ENCODE results near the gene TVP23B.

TVP23B gene

DNA sequence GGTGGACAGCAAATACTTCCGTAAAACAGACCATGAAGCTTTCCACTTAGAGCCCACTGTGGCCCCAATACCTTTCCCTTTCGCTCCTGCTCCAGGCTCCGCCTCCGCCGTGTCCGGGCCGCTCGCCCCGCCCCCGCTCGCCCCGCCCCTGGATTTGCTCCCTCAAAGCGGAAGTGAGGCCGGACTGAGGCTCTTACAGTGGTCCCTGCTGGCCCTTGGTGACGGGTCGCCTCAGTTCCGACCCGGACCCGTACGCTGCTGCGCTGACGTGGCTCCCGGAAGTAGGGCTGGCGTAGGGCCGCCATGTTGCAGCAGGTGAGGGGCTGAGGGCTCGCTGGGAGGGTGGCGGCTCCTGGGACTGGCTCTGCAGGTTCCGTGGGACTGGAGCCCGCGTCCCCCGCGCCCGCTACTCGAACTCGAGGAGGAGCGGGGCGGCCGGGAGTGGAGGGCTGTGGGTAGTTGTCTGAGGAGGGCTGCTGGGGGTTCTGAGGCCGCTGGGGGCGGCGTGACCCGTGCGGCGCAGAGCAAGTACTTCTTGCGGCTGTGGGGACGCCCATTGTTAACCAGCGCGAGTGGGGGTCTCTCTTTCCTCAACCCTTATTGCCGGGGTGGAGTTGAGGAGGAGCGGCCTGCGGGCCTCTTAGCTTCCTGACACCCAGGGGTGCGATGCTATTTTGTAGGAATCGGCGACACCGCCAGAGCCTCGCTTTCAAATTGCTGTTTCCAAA is at the start of gene TVP23B (continued):
- TF ChIP-seq, protein P1, sequence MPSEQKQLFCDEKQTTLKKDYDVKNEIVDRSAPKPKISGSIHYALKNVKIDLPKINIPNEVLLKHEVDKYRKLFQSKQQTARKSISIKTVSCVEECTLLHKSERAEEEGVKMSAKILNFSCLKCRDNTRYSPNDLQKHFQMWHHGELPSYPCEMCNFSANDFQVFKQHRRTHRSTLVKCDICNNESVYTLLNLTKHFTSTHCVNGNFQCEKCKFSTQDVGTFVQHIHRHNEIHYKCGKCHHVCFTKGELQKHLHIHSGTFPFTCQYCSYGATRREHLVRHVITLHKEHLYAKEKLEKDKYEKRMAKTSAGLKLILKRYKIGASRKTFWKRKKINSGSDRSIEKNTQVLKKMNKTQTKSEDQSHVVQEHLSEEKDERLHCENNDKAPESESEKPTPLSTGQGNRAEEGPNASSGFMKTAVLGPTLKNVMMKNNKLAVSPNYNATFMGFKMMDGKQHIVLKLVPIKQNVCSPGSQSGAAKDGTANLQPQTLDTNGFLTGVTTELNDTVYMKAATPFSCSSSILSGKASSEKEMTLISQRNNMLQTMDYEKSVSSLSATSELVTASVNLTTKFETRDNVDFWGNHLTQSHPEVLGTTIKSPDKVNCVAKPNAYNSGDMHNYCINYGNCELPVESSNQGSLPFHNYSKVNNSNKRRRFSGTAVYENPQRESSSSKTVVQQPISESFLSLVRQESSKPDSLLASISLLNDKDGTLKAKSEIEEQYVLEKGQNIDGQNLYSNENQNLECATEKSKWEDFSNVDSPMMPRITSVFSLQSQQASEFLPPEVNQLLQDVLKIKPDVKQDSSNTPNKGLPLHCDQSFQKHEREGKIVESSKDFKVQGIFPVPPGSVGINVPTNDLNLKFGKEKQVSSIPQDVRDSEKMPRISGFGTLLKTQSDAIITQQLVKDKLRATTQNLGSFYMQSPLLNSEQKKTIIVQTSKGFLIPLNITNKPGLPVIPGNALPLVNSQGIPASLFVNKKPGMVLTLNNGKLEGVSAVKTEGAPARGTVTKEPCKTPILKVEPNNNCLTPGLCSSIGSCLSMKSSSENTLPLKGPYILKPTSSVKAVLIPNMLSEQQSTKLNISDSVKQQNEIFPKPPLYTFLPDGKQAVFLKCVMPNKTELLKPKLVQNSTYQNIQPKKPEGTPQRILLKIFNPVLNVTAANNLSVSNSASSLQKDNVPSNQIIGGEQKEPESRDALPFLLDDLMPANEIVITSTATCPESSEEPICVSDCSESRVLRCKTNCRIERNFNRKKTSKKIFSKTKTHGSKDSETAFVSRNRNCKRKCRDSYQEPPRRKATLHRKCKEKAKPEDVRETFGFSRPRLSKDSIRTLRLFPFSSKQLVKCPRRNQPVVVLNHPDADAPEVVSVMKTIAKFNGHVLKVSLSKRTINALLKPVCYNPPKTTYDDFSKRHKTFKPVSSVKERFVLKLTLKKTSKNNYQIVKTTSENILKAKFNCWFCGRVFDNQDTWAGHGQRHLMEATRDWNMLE (tag by site-specific recombination; conservative IDR thresholded peaks at IDR 0.05; ENCODE audit: low read depth) = peak; percentile 50
- TF ChIP-seq ZBTB20 (tag by site-specific recombination; IDR thresholded peaks at IDR 0.05) (peak; percentile 27; the same call in 1 of the 2 replicates), ZSCAN30 (tag by site-specific recombination; IDR thresholded peaks at IDR 0.05) (peak; percentile 93), KLF16 (tag by site-specific recombination; IDR thresholded peaks at IDR 0.05) (peak; percentile 74; the same call in 1 of the 2 replicates), ZNF335 (tag by site-specific recombination; conservative IDR thresholded peaks at IDR 0.05) (0 out of 2 replicates have a peak, but pooled peaks have one; percentile 26), SP7 (tag by site-specific recombination; IDR thresholded peaks at IDR 0.05) (peak; percentile 83), ZNF639 (tag by site-specific recombination; IDR thresholded peaks at IDR 0.05) (peak; percentile 76), ZNF660 (tag by site-specific recombination; IDR thresholded peaks at IDR 0.05) (peak; percentile 97), EGR2 (tag by site-specific recombination; IDR thresholded peaks at IDR 0.05; ENCODE audit: low read depth) (peak; percentile 41; the same call in 1 of the 2 replicates), KLF17 (tag by site-specific recombination; IDR thresholded peaks at IDR 0.05) (peak; percentile 92), ZNF324 (tag by site-specific recombination; IDR thresholded peaks at IDR 0.05) (peak; percentile 68), ZNF341 (tag by site-specific recombination; IDR thresholded peaks at IDR 0.05; ENCODE audit: low read depth) (peak; percentile 60), ZNF501 (tag by site-specific recombination; IDR thresholded peaks at IDR 0.05) (peak; percentile 97), BCL11B (tag by site-specific recombination; IDR thresholded peaks at IDR 0.05; ENCODE audit: low read depth) (0 out of 2 replicates have a peak, but pooled peaks have one; percentile 31), KLF9 (tag by site-specific recombination; IDR thresholded peaks at IDR 0.05; ENCODE audit: low read depth) (peak; percentile 74), KLF1 (tag by site-specific recombination; IDR thresholded peaks at IDR 0.05) (peak; percentile 29; the same call in 1 of the 2 replicates)
- TF ChIP-seq, protein P2, sequence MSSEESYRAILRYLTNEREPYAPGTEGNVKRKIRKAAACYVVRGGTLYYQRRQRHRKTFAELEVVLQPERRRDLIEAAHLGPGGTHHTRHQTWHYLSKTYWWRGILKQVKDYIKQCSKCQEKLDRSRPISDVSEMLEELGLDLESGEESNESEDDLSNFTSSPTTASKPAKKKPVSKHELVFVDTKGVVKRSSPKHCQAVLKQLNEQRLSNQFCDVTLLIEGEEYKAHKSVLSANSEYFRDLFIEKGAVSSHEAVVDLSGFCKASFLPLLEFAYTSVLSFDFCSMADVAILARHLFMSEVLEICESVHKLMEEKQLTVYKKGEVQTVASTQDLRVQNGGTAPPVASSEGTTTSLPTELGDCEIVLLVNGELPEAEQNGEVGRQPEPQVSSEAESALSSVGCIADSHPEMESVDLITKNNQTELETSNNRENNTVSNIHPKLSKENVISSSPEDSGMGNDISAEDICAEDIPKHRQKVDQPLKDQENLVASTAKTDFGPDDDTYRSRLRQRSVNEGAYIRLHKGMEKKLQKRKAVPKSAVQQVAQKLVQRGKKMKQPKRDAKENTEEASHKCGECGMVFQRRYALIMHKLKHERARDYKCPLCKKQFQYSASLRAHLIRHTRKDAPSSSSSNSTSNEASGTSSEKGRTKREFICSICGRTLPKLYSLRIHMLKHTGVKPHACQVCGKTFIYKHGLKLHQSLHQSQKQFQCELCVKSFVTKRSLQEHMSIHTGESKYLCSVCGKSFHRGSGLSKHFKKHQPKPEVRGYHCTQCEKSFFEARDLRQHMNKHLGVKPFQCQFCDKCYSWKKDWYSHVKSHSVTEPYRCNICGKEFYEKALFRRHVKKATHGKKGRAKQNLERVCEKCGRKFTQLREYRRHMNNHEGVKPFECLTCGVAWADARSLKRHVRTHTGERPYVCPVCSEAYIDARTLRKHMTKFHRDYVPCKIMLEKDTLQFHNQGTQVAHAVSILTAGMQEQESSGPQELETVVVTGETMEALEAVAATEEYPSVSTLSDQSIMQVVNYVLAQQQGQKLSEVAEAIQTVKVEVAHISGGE (tag by site-specific recombination; conservative IDR thresholded peaks at IDR 0.05; ENCODE audit: low read depth) = peak; percentile 99
- TF ChIP-seq, protein P3, sequence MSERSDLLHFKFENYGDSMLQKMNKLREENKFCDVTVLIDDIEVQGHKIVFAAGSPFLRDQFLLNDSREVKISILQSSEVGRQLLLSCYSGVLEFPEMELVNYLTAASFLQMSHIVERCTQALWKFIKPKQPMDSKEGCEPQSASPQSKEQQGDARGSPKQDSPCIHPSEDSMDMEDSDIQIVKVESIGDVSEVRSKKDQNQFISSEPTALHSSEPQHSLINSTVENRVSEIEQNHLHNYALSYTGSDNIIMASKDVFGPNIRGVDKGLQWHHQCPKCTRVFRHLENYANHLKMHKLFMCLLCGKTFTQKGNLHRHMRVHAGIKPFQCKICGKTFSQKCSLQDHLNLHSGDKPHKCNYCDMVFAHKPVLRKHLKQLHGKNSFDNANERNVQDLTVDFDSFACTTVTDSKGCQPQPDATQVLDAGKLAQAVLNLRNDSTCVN (tag by site-specific recombination; optimal IDR thresholded peaks at IDR 0.05) = peak; percentile 50
- TF ChIP-seq, protein P4, sequence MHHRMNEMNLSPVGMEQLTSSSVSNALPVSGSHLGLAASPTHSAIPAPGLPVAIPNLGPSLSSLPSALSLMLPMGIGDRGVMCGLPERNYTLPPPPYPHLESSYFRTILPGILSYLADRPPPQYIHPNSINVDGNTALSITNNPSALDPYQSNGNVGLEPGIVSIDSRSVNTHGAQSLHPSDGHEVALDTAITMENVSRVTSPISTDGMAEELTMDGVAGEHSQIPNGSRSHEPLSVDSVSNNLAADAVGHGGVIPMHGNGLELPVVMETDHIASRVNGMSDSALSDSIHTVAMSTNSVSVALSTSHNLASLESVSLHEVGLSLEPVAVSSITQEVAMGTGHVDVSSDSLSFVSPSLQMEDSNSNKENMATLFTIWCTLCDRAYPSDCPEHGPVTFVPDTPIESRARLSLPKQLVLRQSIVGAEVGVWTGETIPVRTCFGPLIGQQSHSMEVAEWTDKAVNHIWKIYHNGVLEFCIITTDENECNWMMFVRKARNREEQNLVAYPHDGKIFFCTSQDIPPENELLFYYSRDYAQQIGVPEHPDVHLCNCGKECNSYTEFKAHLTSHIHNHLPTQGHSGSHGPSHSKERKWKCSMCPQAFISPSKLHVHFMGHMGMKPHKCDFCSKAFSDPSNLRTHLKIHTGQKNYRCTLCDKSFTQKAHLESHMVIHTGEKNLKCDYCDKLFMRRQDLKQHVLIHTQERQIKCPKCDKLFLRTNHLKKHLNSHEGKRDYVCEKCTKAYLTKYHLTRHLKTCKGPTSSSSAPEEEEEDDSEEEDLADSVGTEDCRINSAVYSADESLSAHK (tag by site-specific recombination; IDR thresholded peaks at IDR 0.05) = peak; percentile 34; the same call in 1 of the 2 replicates
- TF ChIP-seq, protein P5, sequence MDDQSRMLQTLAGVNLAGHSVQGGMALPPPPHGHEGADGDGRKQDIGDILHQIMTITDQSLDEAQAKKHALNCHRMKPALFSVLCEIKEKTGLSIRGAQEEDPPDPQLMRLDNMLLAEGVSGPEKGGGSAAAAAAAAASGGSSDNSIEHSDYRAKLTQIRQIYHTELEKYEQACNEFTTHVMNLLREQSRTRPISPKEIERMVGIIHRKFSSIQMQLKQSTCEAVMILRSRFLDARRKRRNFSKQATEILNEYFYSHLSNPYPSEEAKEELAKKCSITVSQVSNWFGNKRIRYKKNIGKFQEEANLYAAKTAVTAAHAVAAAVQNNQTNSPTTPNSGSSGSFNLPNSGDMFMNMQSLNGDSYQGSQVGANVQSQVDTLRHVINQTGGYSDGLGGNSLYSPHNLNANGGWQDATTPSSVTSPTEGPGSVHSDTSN (CRISPR knock-in tag; IDR thresholded peaks at IDR 0.05) = peak; percentile 67; the same call in 1 of the 2 replicates
